IPS-11a (cell line): ENCODE measurements around the gene HRNR.

Experiments used
- H3K4me3 ChIP-seq: one replicate; pipeline ENCODE4 v1.5.1; 2013; ENCODE audit warnings: low read depth, low read length, control low read depth

HRNR gene

DNA sequence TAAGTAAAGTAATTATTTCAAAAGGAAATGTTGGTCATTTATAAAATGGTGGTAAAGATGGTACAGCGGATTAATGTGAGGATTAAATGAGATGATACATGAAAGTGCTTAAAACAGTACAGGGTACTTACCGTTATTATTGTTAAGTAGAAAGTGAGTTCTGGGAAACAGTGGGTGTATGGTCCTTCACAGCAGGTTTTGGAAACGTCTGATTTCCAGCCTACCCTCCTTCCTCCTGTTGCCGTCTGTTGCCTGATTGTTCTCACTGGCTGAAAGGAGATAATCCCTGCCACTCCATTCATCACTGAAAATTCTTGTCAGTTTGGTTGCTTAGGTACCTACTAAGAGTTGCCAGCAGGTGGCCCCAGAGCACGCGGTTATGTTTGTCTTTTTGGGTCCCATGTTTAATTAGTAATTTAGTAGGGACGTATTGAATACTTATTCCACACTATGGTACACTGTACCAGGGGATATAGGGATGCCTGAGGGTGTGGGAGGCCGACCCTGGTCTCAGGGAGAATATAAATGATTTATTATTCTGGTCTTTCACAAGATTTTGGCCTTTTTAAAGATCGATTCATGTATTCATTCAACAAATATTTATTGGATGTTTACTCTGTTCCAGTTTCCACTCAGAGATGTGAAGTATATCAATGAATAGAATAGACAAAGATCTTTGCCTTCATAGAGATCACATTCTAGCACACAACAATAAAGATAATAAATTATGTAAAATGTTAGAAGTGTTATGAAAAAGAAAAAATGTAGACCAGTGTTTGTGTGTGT is 34.1 kb downstream of the HRNR start:
- H3K4me3 ChIP-seq, result no peak overlapping the region

DNA sequence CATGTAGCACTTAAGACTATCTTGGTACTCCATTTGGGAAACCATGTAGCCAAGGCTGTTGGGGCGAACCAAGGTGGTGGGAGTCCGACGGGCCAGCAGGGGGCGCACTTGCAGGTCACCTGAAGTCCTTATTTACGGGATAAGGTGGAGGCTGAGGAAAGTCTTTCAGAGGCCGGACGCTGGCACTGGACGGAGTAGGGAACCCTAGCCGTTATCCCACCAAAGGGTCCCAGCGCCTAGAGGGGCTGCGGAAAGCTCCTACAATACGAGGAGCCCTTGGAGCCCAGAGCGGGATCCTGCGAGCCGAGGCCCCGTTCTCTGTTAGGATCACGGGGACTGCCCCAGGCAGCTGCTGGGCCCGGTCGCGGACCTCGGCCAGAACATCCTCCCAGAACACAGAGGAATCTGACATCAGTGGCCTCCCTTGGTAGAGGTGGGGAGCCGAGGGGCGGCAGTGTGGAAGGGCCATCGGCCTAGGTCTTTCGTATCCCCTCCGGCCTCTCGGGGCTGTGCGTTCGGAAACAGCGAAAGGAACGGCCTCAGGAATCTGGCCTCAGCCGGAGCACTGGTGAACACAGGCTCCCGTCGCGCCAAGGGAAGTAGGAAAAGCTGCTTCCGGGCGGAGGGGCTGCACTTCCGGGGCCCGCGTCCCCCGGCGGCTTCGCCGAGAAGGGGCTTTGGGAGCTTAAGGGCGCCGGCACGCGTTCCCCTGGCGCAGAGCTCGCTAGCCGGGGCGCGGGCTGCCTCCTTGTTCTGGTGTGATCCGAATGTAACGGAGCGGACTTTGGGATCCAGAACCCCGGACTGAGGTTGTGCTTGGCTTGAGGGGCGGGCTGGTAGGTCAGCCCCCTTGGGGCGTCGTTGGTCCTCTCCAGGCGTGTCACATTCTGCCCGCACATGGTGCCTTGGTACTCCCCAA is 35.1 kb downstream of the HRNR start:
- H3K4me3 ChIP-seq, result no peak overlapping the region

DNA sequence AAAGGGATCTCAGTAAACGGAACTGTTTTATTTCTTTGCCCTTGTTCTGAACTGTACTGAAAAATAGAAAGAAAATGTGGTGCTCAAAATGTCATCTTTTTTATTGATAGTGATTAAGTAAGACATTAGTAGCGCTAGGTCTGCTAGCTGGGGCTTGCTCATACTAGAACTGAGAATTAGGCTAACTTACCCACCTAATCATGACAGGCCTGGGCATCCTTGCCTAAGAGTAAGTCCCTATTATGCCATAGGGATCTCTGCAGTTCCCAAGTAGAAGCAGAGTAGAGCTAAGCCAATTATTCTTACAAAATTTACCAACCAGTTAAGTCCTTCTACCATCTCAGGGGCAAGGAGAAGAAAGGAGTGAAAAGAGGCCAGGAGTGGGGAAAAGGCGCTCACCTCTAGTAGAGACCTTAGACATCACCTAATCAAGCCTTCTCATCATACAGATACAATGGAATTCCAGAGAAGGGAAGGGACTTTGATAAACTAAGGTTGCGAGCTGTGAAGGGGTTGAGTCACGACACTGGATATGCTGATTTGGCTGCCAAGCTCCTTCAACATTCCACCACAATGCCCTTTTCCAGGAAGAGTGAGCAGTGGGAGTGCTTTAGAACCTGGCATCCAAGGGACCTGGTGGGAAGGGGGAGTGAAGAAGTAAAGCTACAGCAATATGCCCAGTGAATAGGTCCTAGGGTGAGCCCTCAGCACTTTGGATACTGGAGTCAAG is 37.3 kb downstream of the HRNR start:
- no peak overlapping the region for H3K4me3 ChIP-seq

DNA sequence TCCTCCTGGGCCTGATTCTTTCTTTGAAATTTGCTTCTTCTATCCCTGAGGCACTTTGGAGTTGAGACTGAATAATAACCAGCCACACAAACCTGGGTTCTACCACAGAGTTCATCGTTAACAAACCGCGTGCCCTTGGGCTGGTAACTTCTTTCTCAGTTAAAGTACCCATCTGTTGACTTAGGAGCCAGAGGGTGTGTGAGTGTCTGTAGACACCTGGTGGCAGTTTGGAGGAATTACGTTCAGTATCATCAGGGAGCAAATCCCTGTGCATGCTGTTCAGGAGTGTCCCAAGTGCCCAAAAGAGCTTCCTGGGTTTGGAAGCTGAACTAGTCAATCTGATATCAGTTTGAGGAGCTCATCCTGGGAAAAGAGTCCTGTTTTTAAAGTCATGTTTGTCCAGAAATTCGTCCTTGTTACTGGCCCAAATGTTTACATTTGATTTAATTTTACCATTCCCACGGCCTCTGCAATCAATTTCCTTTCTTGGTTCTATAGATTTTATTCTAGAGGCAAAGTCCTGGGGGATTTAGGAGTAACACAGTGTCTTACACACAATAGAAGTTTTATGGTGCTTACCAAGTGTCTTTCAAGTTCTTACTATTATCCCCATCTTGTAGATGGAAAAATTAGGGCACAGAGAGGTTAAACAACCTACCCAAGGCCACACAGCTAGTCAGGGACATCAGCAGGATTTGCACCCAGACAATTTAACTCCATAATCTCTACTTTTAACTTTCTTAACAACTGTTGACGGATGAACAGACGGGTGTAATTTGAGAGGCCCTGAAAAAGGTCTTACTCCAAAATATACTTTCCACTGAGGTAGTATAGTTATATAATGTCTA is 38.2 kb downstream of the HRNR start:
- no peak overlapping the region for H3K4me3 ChIP-seq

DNA sequence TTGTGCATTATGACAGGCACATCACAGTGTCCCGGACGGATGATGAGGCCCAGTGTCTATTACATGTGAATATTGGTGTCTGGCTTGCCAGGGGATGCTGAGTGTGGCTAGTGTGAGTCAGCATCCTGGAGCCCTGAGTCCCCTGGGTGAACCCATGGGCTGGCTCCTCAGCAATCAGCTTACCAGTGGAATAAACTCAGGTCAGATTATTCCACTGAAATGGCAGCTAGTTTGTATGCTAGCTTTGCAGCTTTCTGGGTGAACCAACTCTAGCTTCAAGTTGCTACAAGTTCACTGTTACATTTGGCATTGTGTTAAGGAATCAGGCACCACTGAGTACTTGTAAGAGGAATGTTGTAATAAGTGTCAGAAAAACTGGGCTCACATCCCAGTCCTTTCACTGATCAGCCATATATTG is 41.0 kb downstream of the HRNR start:
- H3K4me3 ChIP-seq, result no peak overlapping the region

DNA sequence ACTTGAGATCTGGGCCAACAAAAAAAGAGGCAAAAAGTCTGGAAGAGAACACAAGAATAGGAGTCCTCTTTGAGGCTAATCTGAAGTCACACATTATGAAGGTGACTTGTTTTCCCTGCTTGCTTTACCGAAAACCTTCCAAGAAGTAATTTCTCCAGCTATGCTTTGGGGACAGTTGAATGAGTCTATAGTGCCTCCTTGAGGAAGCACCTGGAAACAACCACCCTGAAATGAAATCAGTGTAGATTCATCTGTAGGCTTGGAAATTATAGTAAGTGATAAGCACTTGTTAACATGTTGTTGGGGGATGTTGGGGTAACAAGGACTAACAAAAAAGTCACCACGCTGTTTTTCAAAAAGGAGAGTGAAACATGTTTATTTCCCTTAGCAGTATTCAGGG is 41.6 kb downstream of the HRNR start:
- H3K4me3 ChIP-seq, result no peak overlapping the region

DNA sequence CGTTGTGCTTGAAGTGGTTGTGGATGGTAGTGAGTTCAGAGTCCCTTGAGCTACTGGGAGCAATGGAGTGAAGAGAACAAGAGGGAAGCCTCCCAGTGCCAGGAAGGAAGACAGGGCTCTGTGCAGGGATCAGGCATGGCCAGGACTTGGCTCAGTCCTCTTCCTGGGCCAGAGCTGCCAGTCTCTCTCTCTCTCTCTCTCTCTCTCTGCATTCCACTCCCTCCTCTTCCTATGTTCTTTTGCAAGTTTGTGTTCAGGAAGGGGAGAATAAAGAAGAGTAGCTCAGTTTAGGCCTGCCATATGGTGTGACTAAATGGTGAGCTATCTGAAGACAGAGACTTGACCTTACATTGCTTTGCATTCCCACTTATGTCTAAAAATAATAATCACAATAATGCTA is 44.4 kb downstream of the HRNR start:
- H3K4me3 ChIP-seq, result no peak overlapping the region

DNA sequence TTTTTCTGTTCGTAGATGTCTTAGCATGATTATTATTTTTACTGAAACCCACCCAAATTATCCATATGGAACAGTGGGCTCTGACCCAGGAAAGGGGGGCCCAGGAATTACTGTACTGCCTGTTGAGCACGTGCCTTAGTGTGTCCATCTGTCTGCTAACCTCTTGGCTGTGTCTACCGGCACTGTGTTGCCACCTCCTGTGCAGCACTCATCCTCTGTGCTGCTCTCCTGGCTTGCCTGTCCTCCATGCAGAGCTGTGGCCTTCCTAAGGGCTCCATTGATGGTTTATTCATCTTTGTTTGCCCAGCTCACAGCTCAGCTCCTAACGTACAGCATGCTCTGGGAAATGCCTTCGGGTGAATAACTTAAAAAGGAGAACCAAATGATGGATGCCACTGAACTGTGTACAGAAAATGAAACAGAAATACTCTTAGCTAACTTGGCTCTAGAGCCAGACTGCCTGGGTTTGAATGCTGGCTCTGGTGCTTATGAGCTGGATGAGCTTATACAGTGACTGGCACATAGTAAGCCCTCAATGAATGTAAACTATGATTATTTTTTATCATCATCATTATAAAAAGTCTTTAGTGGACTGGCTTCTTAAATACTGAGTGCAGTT is 53.6 kb downstream of the HRNR start:
- H3K4me3 ChIP-seq, result no peak overlapping the region

DNA sequence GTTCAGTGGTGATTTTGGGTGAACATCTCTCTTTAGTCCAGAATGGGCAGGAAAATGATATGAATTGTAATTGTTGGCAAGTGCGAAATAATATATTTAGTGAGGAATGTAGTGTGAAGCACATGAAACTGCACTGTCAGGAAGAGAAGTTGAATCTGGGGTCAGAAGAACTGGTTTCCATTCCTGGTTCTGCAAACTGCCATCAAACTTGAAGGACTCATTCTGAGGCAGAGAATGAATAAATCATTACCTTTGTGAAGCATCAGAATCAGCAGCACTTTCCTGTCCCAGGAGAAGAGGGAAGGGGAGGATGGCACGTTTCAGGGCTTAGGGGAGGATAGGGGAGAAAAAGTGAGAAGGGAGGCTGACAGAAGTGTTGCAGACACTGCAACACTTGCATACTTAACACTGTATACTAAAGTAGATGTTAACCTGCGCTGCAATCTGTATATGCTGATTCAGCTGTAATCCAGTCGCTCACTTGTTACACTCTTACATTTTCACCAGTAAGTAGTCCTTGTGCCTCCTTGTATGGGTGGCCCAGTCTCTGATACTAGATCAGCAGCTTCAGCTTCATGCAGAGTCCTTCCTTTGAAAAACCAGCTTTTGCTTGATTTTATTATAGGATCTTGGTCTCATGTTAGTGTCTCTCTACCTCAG is 54.5 kb downstream of the HRNR start:
- H3K4me3 ChIP-seq, result no peak overlapping the region

DNA sequence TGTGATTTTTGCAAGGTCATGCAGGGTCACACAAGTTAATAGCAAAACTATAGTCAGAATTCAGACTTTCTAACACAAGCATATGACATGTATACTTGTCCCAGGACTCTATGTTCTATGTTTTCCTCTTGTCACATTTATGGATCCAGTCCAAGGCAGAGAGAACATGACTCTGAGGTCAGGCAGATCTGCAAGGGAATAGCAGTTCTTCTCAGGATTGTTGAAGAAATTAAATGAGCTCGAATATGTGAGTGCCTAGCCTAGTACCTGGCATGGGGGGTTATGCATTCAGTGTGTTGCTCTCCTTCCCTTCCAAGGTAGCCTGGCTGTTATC is 55.5 kb downstream of the HRNR start:
- no peak overlapping the region for H3K4me3 ChIP-seq

DNA sequence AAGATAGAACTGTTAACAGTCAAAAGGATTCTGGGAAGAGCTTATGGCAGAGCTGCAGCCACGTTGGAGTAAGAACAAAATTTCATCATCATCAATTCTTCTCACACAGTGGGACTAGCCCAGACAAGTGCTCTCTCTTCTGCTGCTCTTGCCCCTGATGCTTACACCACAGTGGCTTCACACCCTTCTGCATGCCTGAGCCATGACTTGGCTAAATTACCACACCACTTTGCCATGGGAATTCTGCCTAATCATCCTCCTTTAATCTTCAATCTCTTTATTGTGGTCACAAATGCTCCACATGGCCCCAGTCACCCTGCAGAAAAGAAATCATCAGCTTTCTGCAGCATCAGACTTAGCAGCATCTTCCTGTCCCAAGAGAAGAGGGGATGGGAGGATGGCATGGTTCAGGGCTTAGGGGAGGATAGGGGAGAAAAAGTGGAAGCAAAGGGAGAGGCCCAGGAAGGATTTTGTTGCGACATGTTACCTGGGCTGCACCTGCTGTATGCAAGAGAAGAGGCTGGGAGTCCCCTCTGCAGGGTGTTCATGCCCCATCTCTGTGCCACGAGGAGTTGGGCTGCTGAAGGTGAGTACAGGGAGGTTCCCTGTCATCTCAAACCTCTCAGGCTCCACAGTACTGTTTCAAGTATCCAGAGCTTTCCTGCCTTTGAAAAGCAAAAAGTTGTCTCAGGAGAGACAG is 56.0 kb downstream of the HRNR start:
- no peak overlapping the region for H3K4me3 ChIP-seq

DNA sequence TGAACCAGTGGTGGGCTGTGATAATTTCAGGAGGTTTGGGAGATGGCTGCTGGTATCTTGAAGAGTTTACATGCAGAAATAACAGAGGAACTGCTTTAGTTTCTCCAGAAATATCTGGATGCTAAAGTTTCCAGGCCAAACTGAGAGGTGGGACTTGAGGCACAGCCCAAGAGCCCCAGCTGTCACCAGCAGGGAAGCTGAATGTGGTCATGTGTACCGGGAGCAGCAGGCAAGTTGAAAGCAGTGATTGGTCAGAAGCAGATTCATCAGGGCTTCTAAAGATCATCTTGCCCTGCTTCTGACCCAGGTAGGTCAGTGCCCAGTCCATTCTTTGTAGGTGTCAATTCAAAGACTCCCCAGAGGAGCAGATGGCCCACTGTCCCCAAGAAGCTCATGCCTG is 57.0 kb downstream of the HRNR start:
- H3K4me3 ChIP-seq, result no peak overlapping the region

DNA sequence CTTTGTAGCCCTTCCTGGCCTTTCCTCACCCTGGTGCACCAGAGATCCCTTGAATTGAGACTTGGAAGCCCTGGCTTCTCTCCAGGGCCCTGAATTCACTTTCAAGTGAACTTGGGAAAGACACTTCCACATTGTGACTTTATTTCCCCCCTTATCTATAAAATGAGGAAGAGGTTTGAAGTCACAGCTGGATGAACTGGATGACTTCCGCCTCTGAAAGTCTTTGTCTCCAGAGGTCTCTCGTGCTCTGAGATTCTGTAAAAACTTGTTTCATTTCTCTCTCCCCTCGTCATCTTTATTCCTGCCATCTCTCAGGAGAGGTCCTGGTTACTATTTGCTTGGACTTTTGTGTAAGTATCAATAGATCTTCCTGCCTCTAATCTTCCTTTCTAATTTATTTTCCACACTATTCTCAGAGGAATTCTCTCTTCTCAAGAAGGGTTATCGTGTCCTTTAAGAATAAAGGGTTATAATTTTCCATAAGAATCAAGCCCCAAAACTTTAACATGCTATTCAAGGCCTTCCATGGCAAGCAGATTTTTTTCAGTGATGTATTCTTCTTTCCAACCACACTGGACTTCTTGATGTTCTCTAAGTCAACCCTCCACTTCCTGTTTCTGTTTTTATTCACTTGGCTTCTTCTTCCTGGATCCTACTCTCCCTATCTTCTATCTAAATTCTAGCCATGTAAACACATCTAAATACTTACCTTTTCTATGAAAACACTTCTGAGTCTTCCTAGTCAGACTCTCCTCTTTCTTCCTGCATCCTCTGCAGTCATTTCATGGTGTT is 58.5 kb downstream of the HRNR start:
- no peak overlapping the region for H3K4me3 ChIP-seq

DNA sequence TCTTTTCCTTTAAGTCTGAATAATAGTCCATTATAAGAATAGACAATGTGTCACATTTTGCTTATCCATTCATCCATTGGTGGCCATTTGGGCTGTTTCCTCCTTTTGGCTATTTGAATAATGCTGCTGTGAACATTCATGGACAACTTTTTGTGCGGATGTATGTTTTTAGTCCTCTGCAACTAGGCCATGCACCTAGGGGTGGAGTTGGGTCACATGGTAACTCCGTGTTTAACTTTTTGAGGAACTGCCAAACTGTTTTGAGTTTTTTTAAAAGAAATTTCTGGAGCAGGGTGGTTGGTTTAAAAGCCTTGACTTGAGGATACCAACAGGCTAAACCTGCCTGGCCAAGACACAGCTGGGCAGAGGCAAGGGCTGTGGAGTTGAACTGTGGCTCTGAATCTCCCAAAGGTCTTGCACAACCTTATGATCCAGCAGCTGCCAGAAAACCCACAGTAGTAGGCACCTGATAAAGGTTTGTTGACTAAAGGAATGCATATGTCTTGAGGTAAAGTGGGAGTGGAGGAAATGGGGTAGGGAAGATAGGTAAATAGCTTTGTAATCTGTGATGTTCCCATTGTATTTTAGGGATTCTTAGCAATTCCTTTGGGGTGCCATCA is 59.4 kb downstream of the HRNR start:
- no peak overlapping the region for H3K4me3 ChIP-seq

DNA sequence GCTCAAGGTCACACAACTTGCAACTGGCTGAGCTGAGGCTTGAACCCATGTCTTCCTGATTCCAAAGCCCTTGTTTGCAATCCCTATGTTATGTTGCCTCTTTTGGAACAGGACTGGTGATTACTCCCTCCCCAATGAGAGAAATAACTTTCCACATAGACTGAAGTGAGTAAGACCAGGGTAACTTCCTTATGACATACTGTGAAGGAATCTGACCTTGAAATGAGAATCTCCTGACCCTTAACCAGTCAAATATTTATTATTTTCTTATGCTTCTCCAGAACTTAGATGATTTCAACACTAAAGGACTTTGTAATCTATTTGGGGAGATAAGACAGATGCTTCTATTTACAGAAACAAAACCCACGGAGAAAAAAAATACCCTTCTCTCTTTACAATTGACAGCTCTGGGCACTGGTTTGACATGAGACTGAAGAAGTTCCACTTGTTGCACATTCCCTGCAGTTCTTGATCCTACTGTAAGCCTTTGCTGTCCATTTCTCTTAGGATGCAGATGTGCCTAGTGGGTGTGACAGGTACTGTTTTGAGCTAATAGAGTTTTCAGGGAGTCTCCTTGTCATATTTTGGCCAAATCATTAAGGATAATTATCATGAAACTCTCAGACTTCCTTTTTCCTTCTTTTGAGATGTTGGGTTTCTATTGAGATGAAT is 61.1 kb downstream of the HRNR start:
- no peak overlapping the region for H3K4me3 ChIP-seq
